Adipocyte (in vitro differentiated cells): Measurements from ENCODE around the gene MAML3.
A peak's percentile ranks its signal among the peaks of the same experiment; 100 is the strongest.

Experiments used
- DNase-seq: peaks from one replicate; pipeline ENCODE4 v3.0.0-alpha.2; 2015; ENCODE audit warnings: low read depth
- H3K27me3 ChIP-seq: replicated peaks from 2 replicates; pipeline ENCODE4 v1.7.0; 2013; ENCODE audit warnings: mild to moderate bottlenecking, low read length, moderate library complexity; ENCODE audit not compliant: control insufficient read depth, insufficient read depth
- H3K36me3 ChIP-seq: 2 replicates; pipeline ENCODE4 v1.7.0; 2013; ENCODE audit warnings: low read length, mild to moderate bottlenecking, moderate library complexity; ENCODE audit not compliant: control insufficient read depth, insufficient read depth, severe bottlenecking
- H3K4me1 ChIP-seq: 2 replicates; pipeline ENCODE4 v1.7.0; 2013; ENCODE audit warnings: mild to moderate bottlenecking, low read length, moderate library complexity; ENCODE audit not compliant: control insufficient read depth, insufficient read depth
- H3K4me3 ChIP-seq: 2 replicates; pipeline ENCODE4 v1.7.0; 2013; ENCODE audit warnings: mild to moderate bottlenecking, low read length, moderate library complexity
- H3K9ac ChIP-seq: 2 replicates; pipeline ENCODE4 v1.7.0; 2013; ENCODE audit warnings: mild to moderate bottlenecking, low read length, moderate library complexity
- H3K9me3 ChIP-seq: 2 replicates; pipeline ENCODE4 v1.7.0; 2013; ENCODE audit warnings: mild to moderate bottlenecking, low read length, moderate library complexity; ENCODE audit not compliant: control insufficient read depth

The MAML3 gene

GRCh38 chr4:140068271-140068670 lies 85.7 kb downstream of the MAML3 start:
- Histone ChIP-seq H3K36me3 (no peaks in the 10 kb centered on the region), H3K9me3 (no peaks in the 10 kb centered on the region), H3K4me1 (peaks cover 48% of the 10 kb centered on the region), H3K9ac (no peak overlapping the region), H3K27me3 (no peaks in the 10 kb centered on the region), H3K4me3 (no peak overlapping the region)
- DNase-seq, result no peak

DNA sequence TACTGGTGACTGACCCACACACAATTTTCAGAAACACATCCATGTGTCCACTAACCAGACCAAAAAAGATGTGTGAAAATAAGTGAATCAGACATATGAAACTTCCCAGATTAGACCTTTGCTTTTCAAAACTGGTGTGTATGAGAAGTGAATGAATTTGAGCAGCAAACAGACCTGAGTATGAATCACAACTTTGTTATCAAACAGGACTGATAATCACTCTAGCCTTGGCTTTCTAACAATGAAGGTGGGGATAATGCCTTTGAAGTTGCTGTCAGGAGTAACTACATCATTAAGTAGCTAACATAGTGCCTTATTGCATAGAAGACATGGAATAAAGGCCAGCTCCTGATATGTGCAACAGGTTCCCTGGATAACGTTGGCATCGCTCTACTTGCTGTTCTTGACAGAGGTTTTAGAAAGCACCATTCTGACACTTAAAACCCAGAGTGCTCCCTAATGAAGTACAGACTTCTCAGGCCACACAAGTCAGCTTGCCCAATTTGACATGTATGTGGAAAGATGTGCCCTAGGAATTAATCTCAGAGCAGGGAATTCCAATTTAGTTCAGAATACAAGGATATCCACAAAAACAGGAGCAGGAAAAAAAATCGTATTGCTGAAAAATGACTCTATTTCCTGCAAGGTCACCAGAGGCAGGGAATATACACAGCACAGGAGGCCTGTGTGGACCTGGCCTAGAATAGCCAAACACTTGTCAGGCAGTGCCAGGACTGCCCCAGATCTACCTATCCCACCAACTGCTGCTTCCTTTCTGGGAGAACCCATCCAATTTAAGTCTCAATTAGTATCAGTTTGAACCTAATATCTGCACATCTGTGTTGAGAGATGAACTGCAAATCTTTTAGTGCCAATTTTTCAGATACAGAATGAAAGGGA lies 87.7 kb downstream of the MAML3 start:
- Histone ChIP-seq H3K36me3 (no peaks in the 10 kb centered on the region), H3K4me3 (no peak overlapping the region)
- DNase-seq, result no peak

DNA sequence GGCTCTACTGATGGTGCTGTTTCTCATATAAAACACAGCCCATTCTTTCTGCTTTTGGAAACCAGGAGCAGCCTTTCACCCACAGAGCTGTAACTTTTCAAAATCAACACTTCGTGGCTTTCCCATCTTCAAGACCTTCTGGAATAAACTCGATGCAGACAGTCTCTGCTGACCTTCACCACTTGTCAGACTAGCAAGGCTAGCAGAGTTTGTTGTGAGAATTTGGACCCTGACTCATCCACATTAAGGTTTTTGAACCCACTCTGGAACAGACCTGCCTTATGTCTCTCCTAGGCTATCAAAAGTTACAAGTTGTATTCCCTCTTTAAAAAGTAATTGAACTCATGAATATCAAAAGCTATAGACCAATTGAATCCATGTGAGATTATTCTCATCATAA lies 88.6 kb downstream of the MAML3 start:
- DNase-seq, result no peak
- H3K36me3 ChIP-seq, result no peaks in the 10 kb centered on the region
- no peaks in the 10 kb centered on the region for H3K9me3 ChIP-seq
- peaks cover 52% of the 10 kb centered on the region for H3K4me1 ChIP-seq
- no peaks in the 10 kb centered on the region for H3K27me3 ChIP-seq
- peak overlapping the region; percentile 39 for H3K9ac ChIP-seq
- H3K4me3 ChIP-seq, result peak overlapping the region; percentile 18

More for the DNA sequence above, 87.7 kb downstream of the MAML3 start:
- Histone ChIP-seq H3K9ac (no peak overlapping the region), H3K4me1 (peaks cover 52% of the 10 kb centered on the region), H3K27me3 (no peaks in the 10 kb centered on the region), H3K9me3 (no peaks in the 10 kb centered on the region)

DNA sequence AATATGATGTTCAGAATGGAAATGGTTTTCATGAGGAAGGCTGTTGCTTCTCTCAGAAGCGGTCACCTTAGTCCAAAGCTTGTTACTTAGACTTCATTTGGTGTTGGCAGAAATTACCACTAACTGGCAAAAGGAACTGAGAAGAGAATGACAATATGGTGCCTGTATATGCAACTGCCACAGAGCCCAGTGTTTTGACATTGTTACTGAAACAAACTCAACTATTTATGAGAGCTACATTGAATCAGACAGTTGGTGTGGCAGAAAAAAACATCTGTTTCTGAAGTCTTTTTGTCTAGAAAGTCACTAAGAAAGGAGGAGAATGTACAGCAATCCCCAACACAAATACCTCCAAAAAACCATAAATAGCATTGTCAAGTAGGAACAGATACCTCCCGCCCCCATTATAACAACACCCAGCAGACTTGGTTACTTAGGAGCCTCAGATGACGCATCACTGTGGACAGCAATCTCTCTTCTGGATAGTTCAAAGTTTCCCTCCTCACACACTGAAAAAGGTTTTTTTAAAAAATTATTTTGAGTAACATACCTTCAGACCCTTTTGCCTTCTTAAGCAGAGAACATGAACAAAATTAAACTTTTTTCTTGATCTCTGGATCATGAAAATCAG lies 92.2 kb downstream of the MAML3 start:
- H3K27me3 ChIP-seq, result no peaks in the 10 kb centered on the region
- H3K9ac ChIP-seq, result no peak overlapping the region
- no peaks in the 10 kb centered on the region for H3K36me3 ChIP-seq
- no peak overlapping the region for H3K4me3 ChIP-seq
- DNase-seq, result no peak
- peaks cover 58% of the 10 kb centered on the region for H3K4me1 ChIP-seq
- no peaks in the 10 kb centered on the region for H3K9me3 ChIP-seq

DNA sequence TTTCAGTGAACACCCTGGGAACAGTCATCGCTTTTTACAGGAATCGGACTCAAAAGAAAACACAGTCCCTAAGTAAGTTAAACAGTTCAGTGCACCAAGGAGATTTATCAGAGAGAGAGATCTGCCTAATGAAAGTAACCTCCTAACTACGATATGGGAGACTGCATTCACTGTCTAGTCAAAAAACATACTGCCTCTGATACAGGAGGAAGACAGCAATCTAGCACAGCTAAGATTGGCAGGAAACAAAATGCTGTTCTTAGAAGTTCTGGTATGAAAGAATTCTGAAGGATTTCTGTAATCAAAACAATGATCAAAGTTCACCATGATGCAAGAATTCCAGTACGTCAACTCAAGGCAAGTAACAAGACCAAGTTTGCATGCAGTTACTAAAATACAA lies 92.8 kb downstream of the MAML3 start:
- H3K9ac ChIP-seq, result peak overlapping the region; percentile 60
- peak; percentile 85 for DNase-seq
- H3K36me3 ChIP-seq, result no peaks in the 10 kb centered on the region
- peak overlapping the region; percentile 64 for H3K4me3 ChIP-seq
- H3K9me3 ChIP-seq, result no peaks in the 10 kb centered on the region
- H3K27me3 ChIP-seq, result no peaks in the 10 kb centered on the region
- H3K4me1 ChIP-seq, result peaks cover 52% of the 10 kb centered on the region

- DNase-seq, result no peak
- Histone ChIP-seq H3K27me3 (no peaks in the 10 kb centered on the region), H3K4me1 (peaks cover 37% of the 10 kb centered on the region), H3K9me3 (no peaks in the 10 kb centered on the region), H3K9ac (peak overlapping the region; percentile 30), H3K4me3 (no peak overlapping the region), H3K36me3 (no peaks in the 10 kb centered on the region)
Observed at GRCh38 chr4:140059159-140059558, 94.8 kb downstream of the MAML3 start.

DNA sequence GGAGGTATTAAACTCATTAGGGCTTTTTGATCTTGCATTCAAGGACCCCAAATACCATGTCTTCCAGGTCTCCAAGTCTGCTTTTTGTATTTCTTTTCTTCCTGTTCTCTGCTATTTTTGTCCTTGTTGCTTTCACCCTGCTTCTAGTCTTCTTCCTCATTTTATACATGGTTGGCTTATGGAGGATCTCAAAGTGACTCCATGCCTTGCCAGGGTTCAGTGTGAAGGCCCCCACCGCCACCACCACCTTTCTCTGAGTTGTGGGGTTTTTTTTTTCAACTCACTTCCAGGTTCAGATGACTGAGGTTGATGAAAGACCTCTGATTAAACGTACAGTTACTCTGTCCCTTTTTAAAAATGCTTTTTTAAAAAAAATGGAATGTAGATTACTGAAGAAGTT lies 96.3 kb downstream of the MAML3 start:
- Histone ChIP-seq H3K4me1 (peaks cover 37% of the 10 kb centered on the region), H3K27me3 (no peaks in the 10 kb centered on the region), H3K9me3 (no peaks in the 10 kb centered on the region), H3K36me3 (no peaks in the 10 kb centered on the region), H3K9ac (no peak overlapping the region), H3K4me3 (no peak overlapping the region)
- no peak for DNase-seq

GRCh38 chr4:140056015-140056414 lies 98.0 kb downstream of the MAML3 start:
- Histone ChIP-seq H3K36me3 (no peaks in the 10 kb centered on the region), H3K9ac (no peak overlapping the region), H3K4me3 (no peak overlapping the region), H3K9me3 (no peaks in the 10 kb centered on the region), H3K4me1 (peaks cover 23% of the 10 kb centered on the region), H3K27me3 (no peaks in the 10 kb centered on the region)
- DNase-seq, result no peak

- Histone ChIP-seq H3K27me3 (no peaks in the 10 kb centered on the region), H3K9me3 (no peaks in the 10 kb centered on the region), H3K4me3 (no peak overlapping the region), H3K36me3 (no peaks in the 10 kb centered on the region), H3K4me1 (peaks cover 15% of the 10 kb centered on the region), H3K9ac (no peak overlapping the region)
- DNase-seq, result no peak
Observed at GRCh38 chr4:140054861-140055260, 99.1 kb downstream of the MAML3 start.

DNA sequence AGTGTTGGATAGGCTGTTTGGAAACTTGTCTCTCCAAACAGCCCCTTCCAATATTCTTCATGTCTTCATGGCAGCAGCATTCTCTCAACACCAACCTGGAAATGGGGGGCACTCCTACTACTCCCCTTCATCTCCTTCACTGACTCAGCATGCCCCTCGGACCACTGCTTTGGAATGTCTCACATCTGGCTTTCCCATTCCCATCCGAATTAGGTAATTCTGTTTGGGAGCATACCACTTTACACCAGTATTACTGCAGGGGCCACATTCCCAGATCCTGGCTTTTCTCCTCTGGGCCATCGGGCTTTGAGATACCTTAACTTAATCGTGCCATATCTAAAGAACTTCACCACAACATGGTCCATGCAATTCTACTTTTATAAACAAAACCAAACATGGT lies 100.8 kb downstream of the MAML3 start:
- H3K4me1 ChIP-seq, result peaks cover 17% of the 10 kb centered on the region
- no peaks in the 10 kb centered on the region for H3K27me3 ChIP-seq
- no peak for DNase-seq
- H3K4me3 ChIP-seq, result no peak overlapping the region
- H3K36me3 ChIP-seq, result no peaks in the 10 kb centered on the region
- H3K9me3 ChIP-seq, result no peaks in the 10 kb centered on the region
- no peak overlapping the region for H3K9ac ChIP-seq

DNA sequence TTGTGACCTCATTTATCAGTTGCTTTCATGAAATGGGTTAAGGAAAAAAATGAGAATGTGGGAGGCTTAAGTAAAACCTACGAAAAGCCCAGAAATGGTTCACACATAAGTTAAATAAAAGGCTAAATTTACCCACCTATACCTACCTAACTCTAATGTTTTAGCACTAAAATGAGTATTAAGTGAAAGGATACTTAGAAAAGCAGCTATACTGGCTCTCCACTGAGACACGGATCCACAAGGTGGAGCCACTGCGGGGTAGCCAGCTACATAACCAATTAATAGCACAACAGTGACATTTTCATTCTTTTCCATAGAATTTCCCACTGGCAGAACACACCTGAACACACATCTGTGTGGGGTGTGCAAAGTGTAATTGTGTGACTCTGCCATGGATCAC lies 101.9 kb downstream of the MAML3 start:
- peak; percentile 61 for DNase-seq
- Histone ChIP-seq H3K4me1 (peaks cover 17% of the 10 kb centered on the region), H3K36me3 (no peaks in the 10 kb centered on the region), H3K9me3 (no peaks in the 10 kb centered on the region), H3K27me3 (no peaks in the 10 kb centered on the region), H3K4me3 (no peak overlapping the region), H3K9ac (no peak overlapping the region)
